Measurements from ENCODE around the gene NOTCH2NLA.
"Not testable (repeated sequence)": the region's sequence is repeated elsewhere in the genome, so short reads cannot be mapped to it uniquely, and the experiment has no call there.

Gene NOTCH2NLA

GRCh38 chr1:146228710-146229477 is at the start of gene NOTCH2NLA:
TSS of gene NOTCH2NLA (minus strand) at chr1:146229021. CDS start at chr1:146189337, 39,684 bp downstream.
- peak; percentile 81 for DNase-seq

DNA sequence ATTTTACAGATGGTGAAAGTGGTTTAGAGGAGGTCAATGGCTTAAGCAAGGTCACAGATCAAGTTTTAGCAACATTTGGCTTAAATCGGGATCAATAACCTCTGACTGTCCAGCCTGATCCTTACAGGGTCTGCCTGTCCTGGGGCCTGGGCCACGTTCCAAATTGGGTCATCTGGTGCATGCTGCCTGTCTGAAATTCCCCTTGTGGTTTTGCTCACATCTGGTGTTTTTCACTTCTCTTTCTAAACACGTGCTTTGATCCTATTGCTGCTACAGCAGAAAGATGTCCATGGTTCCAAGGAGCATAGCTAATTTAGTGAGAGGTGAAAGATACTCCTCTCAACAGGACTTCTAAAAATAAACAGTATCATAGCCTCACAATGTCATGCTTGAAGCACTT is 49.5 kb upstream of the NOTCH2NLA start:
- DNase-seq, result not testable (repeated sequence)

DNA sequence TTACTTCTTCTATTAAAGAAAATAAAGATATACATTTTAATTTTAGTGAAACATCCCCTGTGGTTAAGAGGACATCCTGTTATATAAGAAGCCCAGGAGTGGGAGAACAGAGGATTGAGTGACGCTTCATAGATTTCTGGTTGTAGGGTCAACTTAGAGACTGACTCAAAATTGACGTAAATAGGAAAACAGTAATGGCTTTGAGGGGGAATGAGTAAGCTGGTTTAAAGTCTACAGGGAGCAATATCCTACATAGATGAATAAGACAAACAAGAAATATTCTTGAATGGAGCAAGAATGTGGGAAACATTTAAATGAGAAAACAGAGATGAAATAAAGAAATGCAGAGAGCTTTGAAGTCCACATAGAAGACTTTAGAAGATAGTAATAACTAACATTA is 48.3 kb upstream of the NOTCH2NLA start:
- DNase-seq, result not testable (repeated sequence)

DNA sequence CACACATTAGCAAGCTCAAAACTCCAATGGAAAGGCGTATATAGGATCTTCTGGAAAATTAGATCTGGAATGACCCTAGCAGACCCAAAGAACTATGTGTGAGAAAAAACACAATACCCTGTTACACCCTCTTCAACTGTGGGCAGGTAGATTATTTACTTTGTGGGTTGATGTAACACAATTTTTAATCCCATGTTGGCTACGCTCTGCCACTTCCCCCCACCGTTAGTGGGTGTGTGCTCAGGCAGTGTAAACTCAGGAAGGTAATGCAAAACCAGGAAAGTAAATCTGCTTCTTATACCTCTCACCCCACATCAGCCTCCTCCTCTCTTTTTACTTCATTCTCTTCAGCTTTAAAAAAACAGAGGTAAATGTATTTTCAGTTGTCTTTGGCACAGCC is 45.3 kb upstream of the NOTCH2NLA start:
- DNase-seq, result not testable (repeated sequence)

DNA sequence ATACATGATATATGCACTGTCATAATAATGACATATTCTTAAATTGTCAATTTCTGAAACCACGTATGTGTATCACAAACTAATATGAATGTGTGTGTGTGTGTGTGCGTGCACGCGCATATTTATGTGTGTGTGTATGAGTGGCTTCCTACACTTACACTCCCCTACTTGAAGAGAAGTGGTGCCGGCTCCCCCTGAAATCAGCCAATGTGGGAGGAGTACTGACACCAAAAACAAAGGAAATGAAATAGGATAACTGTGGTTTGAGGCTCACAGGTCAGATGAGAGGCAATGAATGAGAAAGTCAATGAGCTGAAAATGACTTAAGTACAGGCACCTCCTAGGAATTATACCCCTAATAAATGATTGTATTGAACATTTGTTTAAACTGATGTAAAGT is 44.4 kb upstream of the NOTCH2NLA start:
- DNase-seq, result not testable (repeated sequence)

GRCh38 chr1:146272734-146273133 is 43.9 kb upstream of the NOTCH2NLA start:
- not testable (repeated sequence) for DNase-seq

GRCh38 chr1:146271977-146272376 is 43.2 kb upstream of the NOTCH2NLA start:
- not testable (repeated sequence) for DNase-seq

- not testable (repeated sequence) for DNase-seq
These were observed 41.3 kb upstream of the NOTCH2NLA start for GRCh38 chr1:146270129-146270528.

DNA sequence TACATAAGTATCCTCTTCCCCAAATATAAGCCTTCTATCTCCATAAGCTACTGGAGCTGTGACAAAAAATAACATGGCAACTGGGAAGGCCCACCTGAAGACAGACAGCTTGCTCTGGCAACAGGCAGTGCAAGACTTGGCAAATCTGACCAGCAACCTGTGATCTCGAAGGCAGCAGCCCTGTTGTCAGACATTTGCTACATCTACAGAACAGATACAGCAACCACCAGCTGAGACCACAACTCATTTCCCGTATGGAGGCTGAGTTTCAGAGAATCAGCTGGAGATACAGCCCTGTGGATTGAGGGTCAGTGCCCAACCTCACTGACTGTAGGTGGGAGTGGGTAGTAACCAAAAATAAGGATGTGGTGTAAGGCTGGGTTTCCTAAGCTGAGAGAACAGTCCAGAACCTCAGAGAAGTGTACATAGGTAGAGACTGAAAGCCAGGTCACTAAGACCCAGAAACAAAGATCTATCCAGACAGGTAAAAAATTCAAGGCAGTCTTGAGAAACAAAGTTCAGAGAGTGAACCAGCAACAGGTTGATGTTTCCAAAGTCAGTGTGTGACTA is 37.4 kb upstream of the NOTCH2NLA start:
- DNase-seq, result not testable (repeated sequence)

- DNase-seq, result not testable (repeated sequence)
These were observed 35.9 kb upstream of the NOTCH2NLA start for GRCh38 chr1:146264761-146265160.

DNA sequence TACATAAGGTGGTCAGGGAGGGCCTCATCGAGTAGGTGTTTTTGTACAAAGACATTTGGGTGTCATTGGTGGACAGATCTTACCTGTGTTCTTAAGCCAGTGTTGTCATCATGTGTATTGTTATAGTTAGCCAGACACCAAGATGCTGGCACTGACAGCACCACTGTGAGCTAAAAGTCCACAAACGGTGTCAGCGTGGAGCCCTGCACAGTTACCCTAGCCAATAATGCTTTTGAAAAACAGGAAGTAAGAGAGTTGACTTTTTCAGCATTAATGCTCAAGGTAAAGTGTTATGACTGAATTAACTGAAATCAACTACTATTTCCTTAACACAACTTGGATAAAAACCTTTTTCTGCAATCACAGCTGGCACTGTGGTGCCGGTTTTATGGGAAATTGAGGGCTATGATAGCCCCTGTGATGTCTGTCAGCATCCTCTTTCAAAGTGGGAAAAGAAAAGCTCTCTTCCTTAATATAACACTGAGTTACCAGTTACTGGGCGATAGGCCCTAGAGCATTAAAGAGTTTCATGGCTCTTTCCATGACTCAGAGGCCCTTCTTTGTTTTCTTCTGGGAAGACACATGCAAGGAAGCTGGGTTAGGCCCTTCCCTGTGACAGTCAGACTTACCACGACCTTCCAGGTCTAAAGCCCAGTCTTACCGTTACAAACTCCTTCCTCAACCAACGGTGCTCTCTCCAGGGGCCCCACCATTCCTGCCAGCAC is 31.3 kb upstream of the NOTCH2NLA start:
- not testable (repeated sequence) for DNase-seq

- DNase-seq, result not testable (repeated sequence)
These were observed 29.3 kb upstream of the NOTCH2NLA start for GRCh38 chr1:146257992-146258552.

DNA sequence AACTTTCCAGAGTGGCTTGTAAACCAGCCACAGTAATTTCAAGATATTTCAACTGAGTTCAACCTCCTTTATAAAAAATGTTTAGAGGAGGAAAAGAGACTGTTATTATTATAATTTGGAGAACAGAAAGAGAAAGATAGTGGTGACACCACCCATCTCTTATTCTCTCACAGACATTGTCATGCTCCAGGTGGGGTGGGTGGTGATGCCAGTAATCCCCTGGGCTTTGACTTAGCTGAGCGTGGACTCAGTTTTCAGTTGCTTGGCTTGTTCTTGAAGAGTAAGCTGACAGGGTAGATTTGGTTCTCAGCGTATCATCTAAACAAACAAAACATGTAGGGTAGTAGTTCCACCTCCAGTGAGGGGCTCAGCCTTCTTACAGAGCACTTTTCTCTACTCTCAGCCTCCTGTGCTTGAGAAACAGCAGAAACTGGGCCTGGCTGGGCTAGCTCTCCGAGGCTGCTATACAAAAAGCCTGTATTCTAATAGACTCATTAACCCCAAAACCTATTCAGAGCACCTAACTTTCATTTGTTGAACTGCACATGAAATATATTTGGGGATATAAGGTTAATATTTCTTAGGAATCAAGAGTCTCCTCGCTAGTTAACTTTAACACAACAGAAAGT is 25.9 kb upstream of the NOTCH2NLA start:
- DNase-seq, result not testable (repeated sequence)

GRCh38 chr1:146253249-146253855 is 24.5 kb upstream of the NOTCH2NLA start:
- DNase-seq, result not testable (repeated sequence)

DNA sequence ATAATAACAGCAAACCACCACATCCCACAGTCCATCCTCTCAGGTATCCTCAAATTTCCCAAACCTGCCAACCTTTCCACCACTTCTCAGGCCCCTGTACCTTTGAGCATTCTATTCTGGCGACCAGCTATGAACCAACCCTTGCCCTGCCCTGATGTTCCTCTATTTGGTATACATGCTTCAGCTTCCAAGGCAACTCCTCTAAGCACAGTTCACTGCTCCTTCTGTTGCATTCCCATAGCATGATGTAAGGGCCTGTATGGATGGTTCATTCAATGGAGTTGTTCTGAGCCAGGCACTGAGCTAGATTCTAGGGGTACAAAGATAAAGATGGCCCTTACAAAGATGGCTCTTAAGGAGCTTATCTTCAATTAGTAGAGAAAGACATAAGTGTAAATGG is 22.7 kb upstream of the NOTCH2NLA start:
- not testable (repeated sequence) for DNase-seq

GRCh38 chr1:146248643-146249042 is 19.8 kb upstream of the NOTCH2NLA start:
- DNase-seq, result not testable (repeated sequence)

DNA sequence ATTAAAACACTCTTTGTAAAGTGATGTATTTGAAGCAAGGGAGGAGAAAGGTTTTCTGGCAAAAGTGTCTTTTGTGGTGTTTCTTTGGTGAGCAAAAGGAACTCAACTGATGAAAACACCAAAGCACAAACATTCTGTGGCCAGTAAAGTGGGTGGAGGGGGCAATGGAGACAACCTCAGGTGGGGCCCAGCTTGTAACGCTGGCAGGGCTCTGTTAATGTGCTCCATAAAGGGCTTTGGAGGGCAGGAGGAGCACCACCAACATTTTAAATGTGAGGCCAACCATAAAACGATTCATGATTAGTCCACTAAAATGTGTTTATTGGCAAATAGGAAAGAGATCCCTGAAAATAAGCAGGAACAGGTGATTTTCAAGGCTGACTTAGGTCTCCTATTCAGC is 7.8 kb upstream of the NOTCH2NLA start:
- DNase-seq, result not testable (repeated sequence)

DNA sequence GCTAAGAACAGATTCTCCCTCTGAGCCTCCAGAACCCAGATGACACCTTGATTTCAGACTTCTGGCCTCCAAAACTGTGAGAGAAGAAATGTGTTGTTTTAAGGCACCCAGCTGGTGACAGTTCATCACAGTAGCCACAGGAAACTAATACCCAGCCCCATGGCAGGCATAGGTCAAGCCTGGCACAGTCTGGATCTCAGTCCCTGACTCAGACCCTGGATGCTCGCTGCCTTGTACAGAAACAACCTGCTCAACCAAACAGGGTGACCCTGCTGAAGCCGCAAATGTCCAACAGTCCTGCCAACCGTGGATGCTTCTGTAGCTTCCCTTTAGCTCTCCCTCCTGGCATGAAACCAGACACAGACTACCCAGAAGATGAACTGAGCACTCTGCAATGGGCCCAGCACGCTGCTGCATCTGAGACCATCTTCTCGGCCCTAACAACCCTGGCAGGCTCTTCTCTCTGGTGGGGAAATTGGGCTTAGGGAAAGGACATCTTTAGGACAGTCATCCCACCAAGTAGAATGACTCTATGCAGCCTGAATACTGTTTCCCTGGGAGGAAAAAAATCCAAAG is 7.3 kb upstream of the NOTCH2NLA start:
- not testable (repeated sequence) for DNase-seq

- peak; percentile 76 for DNase-seq
These were observed 608 bp downstream of the NOTCH2NLA start for GRCh38 chr1:146228144-146228682.

DNA sequence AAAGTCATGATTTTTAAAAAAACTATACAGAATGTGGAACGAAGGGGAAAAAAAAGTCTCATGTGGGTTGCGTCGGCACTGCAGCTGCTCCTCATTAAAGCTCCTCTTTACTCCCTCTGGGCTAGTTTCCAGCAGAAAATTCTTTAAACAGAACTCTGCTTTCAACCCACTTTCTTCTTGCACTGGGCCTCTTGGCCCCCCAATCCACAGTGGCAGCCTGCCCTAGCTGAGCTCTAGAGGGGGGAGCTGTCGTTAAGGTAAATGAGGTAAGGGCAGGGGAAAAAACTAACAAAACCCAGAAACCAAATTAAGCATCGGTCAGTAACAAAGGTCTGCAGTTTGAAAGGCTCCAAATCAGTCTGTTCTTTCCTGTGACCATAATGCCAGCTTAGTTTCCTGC is 54.3 kb downstream of the NOTCH2NLA start:
- DNase-seq, result not testable (repeated sequence)

GRCh38 chr1:146167740-146168139 is 61.1 kb downstream of the NOTCH2NLA start:
- not testable (repeated sequence) for DNase-seq

DNA sequence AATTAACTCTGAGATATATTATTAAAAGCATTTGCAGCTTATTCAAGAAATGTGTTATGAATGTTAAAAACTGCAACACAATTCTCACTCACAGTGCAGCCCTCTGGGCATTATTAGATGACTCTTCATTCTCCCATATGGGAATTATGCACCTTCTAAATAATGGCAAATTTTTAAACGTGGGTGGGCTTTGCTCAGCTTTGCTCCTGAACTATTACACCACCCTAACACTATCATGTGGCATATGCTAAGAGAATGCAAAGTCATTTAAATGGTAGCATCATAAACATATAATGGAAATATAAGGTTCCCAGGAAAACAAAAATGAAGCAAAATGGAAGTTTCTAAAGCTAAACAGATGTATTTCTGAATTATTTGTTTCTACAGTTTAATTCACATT is 61.5 kb downstream of the NOTCH2NLA start:
- not testable (repeated sequence) for DNase-seq
